SK-N-SH treated with all-trans-retinoic acid at 6 μM for 48 hours (cell line): Measurements from ENCODE around the gene RFC1.
A peak's percentile ranks its signal among the peaks of the same experiment; 100 is the strongest.

Experiments used
- ATAC-seq: fragments of 200-7000 bp; cut with Tn5 transposase; 3 replicates; pipeline ENCODE4 v1.9.1; 2020; ENCODE audit warnings: mild to moderate bottlenecking, moderate library complexity
- ISL1 ChIP-seq: fragments of 250-450 bp; sonication (Bioruptor Pico); IDR thresholded peaks from 2 replicates; pipeline ENCODE4 v2.1.2; 2022; ENCODE audit warnings: mild to moderate bottlenecking, moderate library complexity
- OSR1 ChIP-seq: fragments of 250-450 bp; sonication (Bioruptor Pico); IDR thresholded peaks from 2 replicates; pipeline ENCODE4 v1.8.0; 2022; ENCODE audit warnings: moderate library complexity, mild to moderate bottlenecking, inconsistent platforms
- PPARA ChIP-seq: fragments of 250-450 bp; sonication (Bioruptor Pico); IDR thresholded peaks from 2 replicates; pipeline ENCODE4 v1.5.0; 2020; ENCODE audit warnings: mild to moderate bottlenecking, borderline replicate concordance
- RARB ChIP-seq: fragments of 250-450 bp; sonication (Bioruptor Pico); IDR thresholded peaks from 2 replicates; pipeline ENCODE4 v1.8.0; 2021; ENCODE audit warnings: mild to moderate bottlenecking, moderate library complexity
- TCF4 ChIP-seq: fragments of 250-450 bp; sonication (Bioruptor Pico); IDR thresholded peaks from 2 replicates; pipeline ENCODE4 v1.8.0; 2021; ENCODE audit warnings: mild to moderate bottlenecking, moderate library complexity, borderline replicate concordance
- ZFP3 ChIP-seq: fragments of 250-450 bp; sonication (Bioruptor Pico); IDR thresholded peaks from 2 replicates; pipeline ENCODE4 v1.5.0; 2020; ENCODE audit warnings: mild to moderate bottlenecking, moderate library complexity
- ZFP30 ChIP-seq: fragments of 450-650 bp; formaldehyde crosslinking; IDR thresholded peaks from 2 replicates; pipeline ENCODE4 v1.5.0; 2022; ENCODE audit warnings: mild to moderate bottlenecking, moderate library complexity
- TF ChIP-seq, protein P1 (sequence below): fragments of 250-450 bp; sonication (Bioruptor Pico); IDR thresholded peaks from 2 replicates; pipeline ENCODE4 v1.8.0; 2021; ENCODE audit warnings: low read depth, mild to moderate bottlenecking, moderate library complexity, borderline replicate concordance
- TF ChIP-seq, protein P2 (sequence below): fragments of 250-450 bp; sonication (Bioruptor Pico); IDR thresholded peaks from 2 replicates; pipeline ENCODE4 v1.5.1; 2021; ENCODE audit warnings: mild to moderate bottlenecking, moderate library complexity

Gene RFC1

DNA sequence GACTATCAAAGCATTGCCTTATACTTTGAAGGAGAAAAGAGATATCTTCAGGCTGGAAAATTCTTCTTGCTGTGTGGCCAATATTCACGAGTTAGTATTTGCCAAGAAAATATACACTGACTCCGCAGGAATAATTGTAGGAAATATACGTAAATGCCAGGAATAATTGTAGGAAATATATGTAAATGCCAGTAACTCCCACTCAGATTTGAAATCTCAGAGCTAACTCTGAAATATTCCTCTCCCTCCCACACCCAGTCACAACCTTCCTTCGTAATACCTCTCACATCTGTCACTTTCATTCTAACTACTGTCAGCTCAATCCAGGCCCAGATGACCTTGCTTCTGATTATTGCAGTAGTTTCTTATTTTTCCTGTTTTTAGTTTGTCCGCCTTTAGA is 110.3 kb downstream of the RFC1 start:
- no peak for TF ChIP-seq ZFP3
- TF ChIP-seq, protein P1, sequence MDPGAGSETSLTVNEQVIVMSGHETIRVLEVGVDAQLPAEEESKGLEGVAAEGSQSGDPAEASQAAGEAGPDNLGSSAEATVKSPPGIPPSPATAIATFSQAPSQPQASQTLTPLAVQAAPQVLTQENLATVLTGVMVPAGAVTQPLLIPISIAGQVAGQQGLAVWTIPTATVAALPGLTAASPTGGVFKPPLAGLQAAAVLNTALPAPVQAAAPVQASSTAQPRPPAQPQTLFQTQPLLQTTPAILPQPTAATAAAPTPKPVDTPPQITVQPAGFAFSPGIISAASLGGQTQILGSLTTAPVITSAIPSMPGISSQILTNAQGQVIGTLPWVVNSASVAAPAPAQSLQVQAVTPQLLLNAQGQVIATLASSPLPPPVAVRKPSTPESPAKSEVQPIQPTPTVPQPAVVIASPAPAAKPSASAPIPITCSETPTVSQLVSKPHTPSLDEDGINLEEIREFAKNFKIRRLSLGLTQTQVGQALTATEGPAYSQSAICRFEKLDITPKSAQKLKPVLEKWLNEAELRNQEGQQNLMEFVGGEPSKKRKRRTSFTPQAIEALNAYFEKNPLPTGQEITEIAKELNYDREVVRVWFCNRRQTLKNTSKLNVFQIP (CRISPR knock-in tag): no peak
- TF ChIP-seq ZFP30 (CRISPR knock-in tag): no peak
- TF ChIP-seq, all 23 proteins: peak for 0

DNA sequence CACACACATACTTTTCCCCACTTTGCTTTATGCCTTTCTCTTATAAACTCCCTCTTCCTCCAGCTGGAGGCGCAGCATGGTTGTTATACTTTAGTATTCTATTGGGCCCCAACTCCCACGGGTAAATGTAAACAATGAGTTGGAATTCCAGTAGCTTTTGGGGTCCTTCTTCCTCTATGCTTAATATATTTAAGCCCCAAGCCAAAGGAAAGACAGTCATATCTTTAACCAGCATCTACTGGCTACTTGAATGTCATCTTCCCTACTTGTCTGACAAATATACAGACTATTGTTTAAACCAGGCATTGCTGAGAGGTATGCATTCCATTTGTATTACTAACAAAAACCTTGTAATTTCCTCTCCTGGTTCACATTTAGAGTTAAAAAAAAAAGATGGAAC is 110.9 kb downstream of the RFC1 start:
- TF ChIP-seq OSR1 (CRISPR knock-in tag) (no peak), ISL1 (peak; percentile 45; the same call in 1 of the 2 replicates), RARB (CRISPR knock-in tag) (no peak), PPARA (no peak)
- TF ChIP-seq, protein P2, sequence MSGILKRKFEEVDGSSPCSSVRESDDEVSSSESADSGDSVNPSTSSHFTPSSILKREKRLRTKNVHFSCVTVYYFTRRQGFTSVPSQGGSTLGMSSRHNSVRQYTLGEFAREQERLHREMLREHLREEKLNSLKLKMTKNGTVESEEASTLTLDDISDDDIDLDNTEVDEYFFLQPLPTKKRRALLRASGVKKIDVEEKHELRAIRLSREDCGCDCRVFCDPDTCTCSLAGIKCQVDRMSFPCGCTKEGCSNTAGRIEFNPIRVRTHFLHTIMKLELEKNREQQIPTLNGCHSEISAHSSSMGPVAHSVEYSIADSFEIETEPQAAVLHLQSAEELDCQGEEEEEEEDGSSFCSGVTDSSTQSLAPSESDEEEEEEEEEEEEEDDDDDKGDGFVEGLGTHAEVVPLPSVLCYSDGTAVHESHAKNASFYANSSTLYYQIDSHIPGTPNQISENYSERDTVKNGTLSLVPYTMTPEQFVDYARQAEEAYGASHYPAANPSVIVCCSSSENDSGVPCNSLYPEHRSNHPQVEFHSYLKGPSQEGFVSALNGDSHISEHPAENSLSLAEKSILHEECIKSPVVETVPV (CRISPR knock-in tag): no peak

More for the DNA sequence above, 110.3 kb downstream of the RFC1 start:
- peak; percentile 17; the same call in 2 of the 3 replicates for ATAC-seq

DNA sequence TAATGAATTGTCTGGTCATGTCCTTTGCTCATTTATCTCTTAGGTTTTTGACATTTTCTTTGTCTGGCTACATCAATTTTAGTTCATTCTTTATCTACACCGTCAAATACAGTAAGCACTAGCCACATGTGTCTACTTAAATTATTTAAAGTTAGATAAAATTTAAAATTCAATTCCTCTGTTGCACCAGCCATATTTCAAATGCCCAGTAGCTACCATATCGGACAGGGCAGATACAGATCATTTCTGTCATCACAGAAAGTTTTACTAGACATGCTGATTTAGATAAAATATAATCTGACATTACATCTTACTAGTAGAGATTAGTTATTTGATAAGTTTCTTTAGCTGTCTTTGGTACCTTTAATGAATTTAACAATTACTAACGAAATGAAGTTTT is 122.7 kb downstream of the RFC1 start:
- no peak for ATAC-seq

More for the DNA sequence above, 110.9 kb downstream of the RFC1 start:
- peak; percentile 98 for ATAC-seq

More for the DNA sequence above, 122.7 kb downstream of the RFC1 start:
- TF ChIP-seq TCF4 (CRISPR knock-in tag) (0 out of 2 replicates have a peak, but pooled peaks have one; percentile 33), OSR1 (CRISPR knock-in tag) (no peak)
- TF ChIP-seq, all 23 proteins: peak for 1
